GM23338 (cell line): ENCODE data around the gene SPTLC2.

Experiments
- EZH2 ChIP-seq: fragments of 200-600 bp; sonication (generic); IDR thresholded peaks from one replicate; pipeline ENCODE4 v1.8.0; 2017; ENCODE audit warnings: antibody characterized with exemption, mild to moderate bottlenecking, low read depth; ENCODE audit not compliant: unreplicated experiment
- JUNB ChIP-seq: IDR thresholded peaks from one replicate; pipeline ENCODE4 v1.6.1; 2016; ENCODE audit warnings: antibody characterized with exemption; ENCODE audit not compliant: unreplicated experiment
- POLR2AphosphoS5 ChIP-seq: IDR thresholded peaks from 2 replicates; pipeline ENCODE4 v1.6.1; 2016; ENCODE audit warnings: antibody characterized with exemption, low read depth
- TF ChIP-seq, protein P1 (sequence below), 2 experiments: fragments of 200-600 bp in 1 of 2; sonication (generic) in 1 of 2; conservative IDR thresholded peaks; 2 replicates each; pipeline versions ENCODE4 v1.5.1 to v1.6.1; 2016 to 2017; ENCODE audit warnings: antibody characterized with exemption in 2 of 2, low read depth in 2 of 2, mild to moderate bottlenecking in 2 of 2, moderate library complexity in 1 of 2
- TF ChIP-seq, protein P2 (sequence below): IDR thresholded peaks from one replicate; pipeline ENCODE4 v1.6.1; 2018; ENCODE audit warnings: antibody characterized with exemption; ENCODE audit not compliant: unreplicated experiment
- TF ChIP-seq, protein P3 (sequence below): IDR thresholded peaks from 2 replicates; pipeline ENCODE4 v1.6.1; 2016; ENCODE audit warnings: antibody characterized with exemption

DNA sequence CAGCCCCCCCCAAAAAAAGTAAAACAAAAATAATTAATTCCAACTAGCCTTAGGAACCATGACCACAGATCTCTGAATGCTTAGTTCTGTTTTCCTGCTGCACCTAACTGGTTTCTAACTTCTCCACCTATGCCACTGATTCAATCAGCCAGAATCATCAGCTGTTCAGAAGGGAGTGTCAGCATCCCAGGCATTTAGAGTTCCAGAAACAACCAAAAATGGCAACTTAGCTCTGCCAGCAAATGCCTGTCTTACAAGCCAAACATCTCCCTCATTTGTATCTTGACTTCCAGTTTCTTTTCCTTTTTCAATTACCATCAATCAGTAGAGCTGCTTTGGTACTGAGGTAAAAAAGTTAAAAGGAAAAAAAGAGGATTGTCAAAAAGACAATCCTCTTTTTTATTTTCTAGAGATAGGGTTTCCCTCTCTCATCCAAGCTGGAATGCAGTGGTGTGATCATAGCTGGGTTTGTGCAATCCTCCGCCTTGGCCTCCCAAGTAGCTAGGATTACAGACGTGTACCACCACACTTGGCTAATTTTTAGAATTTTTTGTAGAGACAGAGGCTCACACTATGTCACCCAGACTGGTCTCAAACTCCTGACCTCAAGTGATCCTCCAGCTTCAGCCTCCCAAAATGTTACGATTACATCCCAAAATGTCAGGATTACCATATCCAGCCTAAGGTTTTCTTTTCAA lies 72.7 kb downstream of the SPTLC2 start:
- TF ChIP-seq, protein P1, sequence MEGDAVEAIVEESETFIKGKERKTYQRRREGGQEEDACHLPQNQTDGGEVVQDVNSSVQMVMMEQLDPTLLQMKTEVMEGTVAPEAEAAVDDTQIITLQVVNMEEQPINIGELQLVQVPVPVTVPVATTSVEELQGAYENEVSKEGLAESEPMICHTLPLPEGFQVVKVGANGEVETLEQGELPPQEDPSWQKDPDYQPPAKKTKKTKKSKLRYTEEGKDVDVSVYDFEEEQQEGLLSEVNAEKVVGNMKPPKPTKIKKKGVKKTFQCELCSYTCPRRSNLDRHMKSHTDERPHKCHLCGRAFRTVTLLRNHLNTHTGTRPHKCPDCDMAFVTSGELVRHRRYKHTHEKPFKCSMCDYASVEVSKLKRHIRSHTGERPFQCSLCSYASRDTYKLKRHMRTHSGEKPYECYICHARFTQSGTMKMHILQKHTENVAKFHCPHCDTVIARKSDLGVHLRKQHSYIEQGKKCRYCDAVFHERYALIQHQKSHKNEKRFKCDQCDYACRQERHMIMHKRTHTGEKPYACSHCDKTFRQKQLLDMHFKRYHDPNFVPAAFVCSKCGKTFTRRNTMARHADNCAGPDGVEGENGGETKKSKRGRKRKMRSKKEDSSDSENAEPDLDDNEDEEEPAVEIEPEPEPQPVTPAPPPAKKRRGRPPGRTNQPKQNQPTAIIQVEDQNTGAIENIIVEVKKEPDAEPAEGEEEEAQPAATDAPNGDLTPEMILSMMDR (conservative IDR thresholded peaks at IDR 0.05; ENCODE audit: low read depth in 2 of 2) = no peak
- TF ChIP-seq POLR2AphosphoS5 (no peak), JUNB (no peak), EZH2 (no peak)
- TF ChIP-seq, protein P2, sequence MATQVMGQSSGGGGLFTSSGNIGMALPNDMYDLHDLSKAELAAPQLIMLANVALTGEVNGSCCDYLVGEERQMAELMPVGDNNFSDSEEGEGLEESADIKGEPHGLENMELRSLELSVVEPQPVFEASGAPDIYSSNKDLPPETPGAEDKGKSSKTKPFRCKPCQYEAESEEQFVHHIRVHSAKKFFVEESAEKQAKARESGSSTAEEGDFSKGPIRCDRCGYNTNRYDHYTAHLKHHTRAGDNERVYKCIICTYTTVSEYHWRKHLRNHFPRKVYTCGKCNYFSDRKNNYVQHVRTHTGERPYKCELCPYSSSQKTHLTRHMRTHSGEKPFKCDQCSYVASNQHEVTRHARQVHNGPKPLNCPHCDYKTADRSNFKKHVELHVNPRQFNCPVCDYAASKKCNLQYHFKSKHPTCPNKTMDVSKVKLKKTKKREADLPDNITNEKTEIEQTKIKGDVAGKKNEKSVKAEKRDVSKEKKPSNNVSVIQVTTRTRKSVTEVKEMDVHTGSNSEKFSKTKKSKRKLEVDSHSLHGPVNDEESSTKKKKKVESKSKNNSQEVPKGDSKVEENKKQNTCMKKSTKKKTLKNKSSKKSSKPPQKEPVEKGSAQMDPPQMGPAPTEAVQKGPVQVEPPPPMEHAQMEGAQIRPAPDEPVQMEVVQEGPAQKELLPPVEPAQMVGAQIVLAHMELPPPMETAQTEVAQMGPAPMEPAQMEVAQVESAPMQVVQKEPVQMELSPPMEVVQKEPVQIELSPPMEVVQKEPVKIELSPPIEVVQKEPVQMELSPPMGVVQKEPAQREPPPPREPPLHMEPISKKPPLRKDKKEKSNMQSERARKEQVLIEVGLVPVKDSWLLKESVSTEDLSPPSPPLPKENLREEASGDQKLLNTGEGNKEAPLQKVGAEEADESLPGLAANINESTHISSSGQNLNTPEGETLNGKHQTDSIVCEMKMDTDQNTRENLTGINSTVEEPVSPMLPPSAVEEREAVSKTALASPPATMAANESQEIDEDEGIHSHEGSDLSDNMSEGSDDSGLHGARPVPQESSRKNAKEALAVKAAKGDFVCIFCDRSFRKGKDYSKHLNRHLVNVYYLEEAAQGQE = no peak
- TF ChIP-seq, protein P3, sequence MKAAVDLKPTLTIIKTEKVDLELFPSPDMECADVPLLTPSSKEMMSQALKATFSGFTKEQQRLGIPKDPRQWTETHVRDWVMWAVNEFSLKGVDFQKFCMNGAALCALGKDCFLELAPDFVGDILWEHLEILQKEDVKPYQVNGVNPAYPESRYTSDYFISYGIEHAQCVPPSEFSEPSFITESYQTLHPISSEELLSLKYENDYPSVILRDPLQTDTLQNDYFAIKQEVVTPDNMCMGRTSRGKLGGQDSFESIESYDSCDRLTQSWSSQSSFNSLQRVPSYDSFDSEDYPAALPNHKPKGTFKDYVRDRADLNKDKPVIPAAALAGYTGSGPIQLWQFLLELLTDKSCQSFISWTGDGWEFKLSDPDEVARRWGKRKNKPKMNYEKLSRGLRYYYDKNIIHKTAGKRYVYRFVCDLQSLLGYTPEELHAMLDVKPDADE = no peak
